Skeletal muscle tissue (tissue), 4 donors: ENCODE data around the gene DLGAP4. TPM values are rescaled to one million over a fixed set of nuclear protein-coding genes. Genes with fewer than 3 reads are reported as not detected.
A peak's percentile ranks its signal among the peaks of the same experiment; 100 is the strongest.
"Not testable (repeated sequence)": the region's sequence is repeated elsewhere in the genome, so short reads cannot be mapped to it uniquely, and the experiment has no call there.

Experiments
- H3K27ac ChIP-seq: one replicate; pipeline ENCODE4 v1.7.0; 2013; ENCODE audit warnings: mild to moderate bottlenecking, low read depth, low read length, inconsistent platforms
- H3K27me3 ChIP-seq, 3 donors: one replicate each; pipeline ENCODE4 v1.7.0; 2013; ENCODE audit warnings: low read length in 3 of 3; ENCODE audit not compliant: control insufficient read depth in 3 of 3, insufficient read depth in 3 of 3
- H3K36me3 ChIP-seq, 3 donors: one replicate each; pipeline ENCODE4 v1.7.0; 2013; ENCODE audit warnings: low read length in 3 of 3; ENCODE audit not compliant: control insufficient read depth in 3 of 3, insufficient read depth in 3 of 3
- H3K4me1 ChIP-seq, 3 donors: one replicate each; pipeline ENCODE4 v1.7.0; 2013; ENCODE audit warnings: low read length in 3 of 3, mild to moderate bottlenecking in 3 of 3; ENCODE audit not compliant: control insufficient read depth in 3 of 3, insufficient read depth in 3 of 3
- H3K4me3 ChIP-seq, 3 donors: one replicate each; pipeline ENCODE4 v1.7.0; 2013; ENCODE audit warnings: low read length in 3 of 3
- H3K9ac ChIP-seq, 3 donors: one replicate each; pipeline ENCODE4 v1.7.0; 2013; ENCODE audit warnings: low read length in 3 of 3, mild to moderate bottlenecking in 3 of 3, moderate library complexity in 2 of 3, low read depth in 1 of 3
- H3K9me3 ChIP-seq, 3 donors: one replicate each; pipeline ENCODE4 v1.7.0; 2013; ENCODE audit warnings: low read length in 3 of 3; ENCODE audit not compliant: control insufficient read depth in 3 of 3
- total RNA-seq: library from RNA; depleted of rRNA; stranded (reverse); fragments of >200 nt; gene quantifications from one replicate; pipeline ENCODE4 v1.2.3, GENCODE V29; 2014
- donor health status: Osteomylitis.

The DLGAP4 gene
- total RNA-seq, 1 donor from 2014 or later: 6.8 TPM

DNA sequence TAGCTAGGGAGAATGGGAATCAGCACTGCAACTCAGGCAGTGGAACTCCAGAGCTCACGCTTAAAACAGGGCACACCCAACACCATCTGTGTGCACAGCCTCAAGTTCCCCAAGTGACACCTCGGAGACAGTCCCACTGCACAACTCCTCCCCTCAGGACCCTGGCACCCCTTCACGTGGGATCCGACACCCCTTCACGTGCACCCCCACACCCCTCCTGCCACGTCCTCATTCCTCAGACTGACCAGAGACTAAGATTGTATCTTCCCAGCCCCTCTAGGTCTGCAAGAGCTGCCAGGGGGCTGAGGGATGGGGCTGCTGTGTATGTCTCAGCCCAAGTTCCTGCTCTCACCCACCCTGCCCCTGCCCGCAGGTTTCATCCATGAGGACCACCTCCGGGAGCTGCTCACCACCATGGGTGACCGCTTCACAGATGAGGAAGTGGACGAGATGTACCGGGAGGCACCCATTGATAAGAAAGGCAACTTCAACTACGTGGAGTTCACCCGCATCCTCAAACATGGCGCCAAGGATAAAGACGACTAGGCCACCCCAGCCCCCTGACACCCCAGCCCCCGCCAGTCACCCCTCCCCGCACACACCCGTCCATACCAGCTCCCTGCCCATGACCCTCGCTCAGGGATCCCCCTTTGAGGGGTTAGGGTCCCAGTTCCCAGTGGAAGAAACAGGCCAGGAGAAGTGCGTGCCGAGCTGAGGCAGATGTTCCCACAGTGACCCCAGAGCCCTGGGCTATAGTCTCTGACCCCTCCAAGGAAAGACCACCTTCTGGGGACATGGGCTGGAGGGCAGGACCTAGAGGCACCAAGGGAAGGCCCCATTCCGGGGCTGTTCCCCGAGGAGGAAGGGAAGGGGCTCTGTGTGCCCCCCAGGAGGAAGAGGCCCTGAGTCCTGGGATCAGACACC, 242.8 kb downstream of the DLGAP4 start:
- no peak overlapping the region for H3K4me3 ChIP-seq
- H3K9ac ChIP-seq: no peak overlapping the region
- peak overlapping the region; percentile 25 for H3K27ac ChIP-seq
- H3K4me1 ChIP-seq: peaks cover 3 to 21% (median 15%) of the 10 kb centered on the region in 3 donors
- no peaks in the 10 kb centered on the region for H3K27me3 ChIP-seq
- H3K36me3 ChIP-seq: peaks cover 0 to 13% (median 11%) of the 10 kb centered on the region in 3 donors
- H3K9me3 ChIP-seq: no peaks in the 10 kb centered on the region

DNA sequence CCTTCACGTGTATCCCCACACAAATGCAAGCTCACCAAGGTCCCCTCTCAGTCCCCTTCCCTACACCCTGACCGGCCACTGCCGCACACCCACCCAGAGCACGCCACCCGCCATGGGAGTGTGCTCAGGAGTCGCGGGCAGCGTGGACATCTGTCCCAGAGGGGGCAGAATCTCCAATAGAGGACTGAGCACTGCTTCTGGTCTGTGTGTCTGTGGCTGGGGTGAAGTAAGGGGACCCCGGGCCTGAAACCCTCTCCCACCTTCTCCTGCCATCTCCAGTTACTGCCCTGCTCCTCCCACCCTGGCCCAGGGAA, 243.4 kb downstream of the DLGAP4 start:
- Histone ChIP-seq H3K27ac (peak overlapping the region; percentile 25), H3K4me3 (no peak overlapping the region), H3K4me1 (peaks cover 0 to 15% (median 10%) of the 10 kb centered on the region in 3 donors), H3K9ac (no peak overlapping the region), H3K36me3 (peaks cover 0 to 13% (median 11%) of the 10 kb centered on the region in 3 donors), H3K27me3 (no peaks in the 10 kb centered on the region), H3K9me3 (no peaks in the 10 kb centered on the region)

DNA sequence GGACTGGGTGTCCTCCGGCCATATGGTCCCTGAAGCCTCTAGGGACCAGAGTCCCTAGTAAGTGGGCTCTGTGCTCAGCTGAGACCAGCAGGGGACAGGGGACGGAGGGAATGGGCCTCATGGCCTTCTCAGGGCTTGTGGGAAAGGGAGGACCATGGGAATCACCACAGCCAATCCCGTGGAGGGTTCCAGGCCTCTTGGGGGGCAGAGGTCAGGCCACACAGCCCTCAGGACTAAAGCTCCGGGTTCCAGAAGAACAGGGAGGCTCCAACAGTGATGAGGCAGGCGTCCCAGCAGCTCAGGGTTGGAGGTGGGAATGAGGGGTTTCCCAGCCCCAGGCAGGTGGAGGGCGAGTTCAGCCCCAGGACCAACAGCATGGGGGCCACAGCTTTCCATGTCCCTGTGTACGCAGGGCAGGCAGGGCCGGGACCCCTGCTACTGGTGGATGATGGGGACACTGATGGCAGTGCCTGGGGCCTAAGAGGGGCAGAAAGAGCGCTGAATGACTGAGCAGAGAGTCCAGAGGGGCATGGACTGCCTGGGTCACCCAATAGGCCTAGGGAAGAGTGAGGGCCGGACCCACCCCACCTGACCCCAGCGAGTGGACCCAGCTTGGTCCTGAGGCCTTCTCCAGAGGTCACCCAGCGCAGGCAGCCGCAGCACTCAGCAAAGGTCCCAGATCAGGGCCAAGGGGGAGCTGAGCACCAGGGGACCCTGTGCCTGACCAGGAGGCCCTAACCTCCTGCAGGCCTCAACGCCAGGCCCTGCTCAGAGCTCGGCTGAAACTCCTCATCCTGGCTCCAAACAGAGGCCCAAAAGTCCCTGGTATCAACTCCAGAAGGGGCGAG, 244.0 kb downstream of the DLGAP4 start:
- Histone ChIP-seq H3K9ac (no peak overlapping the region), H3K36me3 (peaks cover 0 to 10% (median 9%) of the 10 kb centered on the region in 3 donors), H3K27me3 (no peaks in the 10 kb centered on the region), H3K4me1 (peaks cover 0 to 15% (median 10%) of the 10 kb centered on the region in 3 donors), H3K4me3 (no peak overlapping the region), H3K9me3 (no peaks in the 10 kb centered on the region), H3K27ac (peak overlapping the region; percentile 40)

DNA sequence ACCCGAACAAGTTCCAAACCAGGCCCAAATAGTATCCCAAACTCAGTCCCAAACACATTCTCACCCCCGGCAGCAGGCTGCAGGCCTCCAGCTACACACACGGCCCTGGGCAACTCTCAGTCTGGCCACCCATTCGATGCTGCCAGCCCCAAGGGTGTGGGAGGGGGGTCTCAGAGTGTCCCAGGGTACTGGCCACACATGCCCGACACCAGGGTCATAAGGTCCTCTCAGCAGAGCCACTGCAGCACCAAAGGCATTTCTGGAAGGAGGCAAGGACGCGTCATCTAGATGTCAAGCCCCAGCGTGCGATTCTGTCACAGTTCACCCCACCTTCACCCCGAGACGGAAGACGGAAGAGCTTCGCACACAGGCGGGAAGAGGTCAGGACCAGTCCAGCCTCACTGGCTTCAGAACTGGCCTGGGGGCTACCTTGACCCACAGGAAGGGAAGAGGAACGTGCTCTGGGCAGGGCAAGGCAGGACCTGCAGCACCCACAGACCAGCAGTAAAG, 244.7 kb downstream of the DLGAP4 start:
- peak overlapping the region; percentile 40 for H3K27ac ChIP-seq
- no peaks in the 10 kb centered on the region for H3K9me3 ChIP-seq
- H3K4me3 ChIP-seq: no peak overlapping the region
- H3K4me1 ChIP-seq: peaks cover 0 to 15% (median 10%) of the 10 kb centered on the region in 3 donors
- H3K36me3 ChIP-seq: peaks cover 0 to 10% (median 9%) of the 10 kb centered on the region in 3 donors
- peak overlapping the region in 1 of 3 donors; percentile 16 for H3K9ac ChIP-seq
- H3K27me3 ChIP-seq: no peaks in the 10 kb centered on the region

DNA sequence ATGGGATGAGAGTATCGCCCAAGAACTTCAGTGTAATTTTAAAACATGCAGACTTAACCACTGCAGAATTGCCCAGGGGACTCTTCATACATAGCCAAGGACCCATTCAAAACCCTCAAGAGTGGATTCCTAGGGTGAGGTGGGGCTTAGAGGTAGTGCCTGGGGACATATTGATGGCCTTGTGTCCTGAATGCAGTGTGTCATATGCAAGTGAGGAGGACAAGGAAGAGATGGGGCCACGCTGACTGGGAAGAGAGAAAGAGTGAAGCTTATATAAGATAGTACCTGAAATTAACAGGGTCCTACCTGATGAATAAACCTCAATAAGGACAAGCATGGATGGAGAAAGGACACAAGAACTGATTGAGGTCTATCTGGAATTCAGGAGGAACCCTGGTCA, 249.1 kb downstream of the DLGAP4 start:
- H3K36me3 ChIP-seq: no peaks in the 10 kb centered on the region
- no peaks in the 10 kb centered on the region for H3K27me3 ChIP-seq
- H3K9ac ChIP-seq: no peak overlapping the region
- no peak overlapping the region for H3K4me3 ChIP-seq
- H3K9me3 ChIP-seq: no peaks in the 10 kb centered on the region
- H3K27ac ChIP-seq: no peak overlapping the region
- H3K4me1 ChIP-seq: peaks cover 0 to 11% (median 7%) of the 10 kb centered on the region in 3 donors

DNA sequence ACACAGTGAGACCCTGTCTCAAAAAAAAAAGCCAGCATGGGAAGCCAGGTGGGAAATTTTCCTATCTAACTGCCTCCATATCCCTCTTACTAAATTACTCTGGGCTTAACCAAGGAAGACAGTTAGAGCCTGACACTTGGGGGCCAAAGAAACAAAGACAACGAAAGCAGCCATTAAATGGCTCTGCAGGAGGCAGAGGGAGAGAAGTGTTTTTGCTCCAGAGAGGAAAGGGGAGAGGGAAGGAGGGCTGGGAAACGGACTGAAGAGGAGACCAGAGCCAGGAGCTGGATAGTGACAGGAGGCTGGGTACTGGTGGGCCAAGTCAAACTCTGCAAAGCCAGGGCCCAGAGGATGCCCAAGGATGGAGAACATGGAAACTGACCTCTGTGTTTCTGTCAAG, 256.6 kb downstream of the DLGAP4 start:
- Histone ChIP-seq H3K4me1 (no peaks in the 10 kb centered on the region), H3K4me3 (no peak overlapping the region), H3K9ac (no peak overlapping the region), H3K9me3 (peaks cover 0 to 3% (median 2%) of the 10 kb centered on the region in 3 donors), H3K27me3 (no peaks in the 10 kb centered on the region), H3K27ac (no peak overlapping the region), H3K36me3 (no peaks in the 10 kb centered on the region)

DNA sequence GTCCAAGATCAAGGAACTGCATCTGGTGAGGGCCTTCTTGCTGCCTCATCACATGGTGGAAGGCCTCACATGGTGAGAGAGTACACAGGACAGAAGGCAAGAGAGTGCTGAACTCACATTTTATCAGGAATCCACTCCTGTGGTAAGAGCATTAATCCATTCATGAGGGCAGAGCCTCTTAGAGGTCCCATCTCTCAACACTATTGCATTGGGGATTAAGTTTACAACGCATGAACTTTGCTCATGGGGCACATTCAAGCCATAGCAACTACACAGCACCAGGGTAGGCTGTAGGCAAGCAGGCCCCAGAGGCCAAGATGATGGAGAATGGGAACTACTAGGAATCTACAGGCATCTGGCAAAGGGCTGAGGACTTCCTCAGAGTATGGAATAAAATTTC, 257.2 kb downstream of the DLGAP4 start:
- no peaks in the 10 kb centered on the region for H3K27me3 ChIP-seq
- H3K4me1 ChIP-seq: no peaks in the 10 kb centered on the region
- no peak overlapping the region for H3K9ac ChIP-seq
- no peaks in the 10 kb centered on the region for H3K36me3 ChIP-seq
- H3K9me3 ChIP-seq: peaks cover 0 to 3% (median 2%) of the 10 kb centered on the region in 3 donors
- H3K4me3 ChIP-seq: no peak overlapping the region
- H3K27ac ChIP-seq: no peak overlapping the region

DNA sequence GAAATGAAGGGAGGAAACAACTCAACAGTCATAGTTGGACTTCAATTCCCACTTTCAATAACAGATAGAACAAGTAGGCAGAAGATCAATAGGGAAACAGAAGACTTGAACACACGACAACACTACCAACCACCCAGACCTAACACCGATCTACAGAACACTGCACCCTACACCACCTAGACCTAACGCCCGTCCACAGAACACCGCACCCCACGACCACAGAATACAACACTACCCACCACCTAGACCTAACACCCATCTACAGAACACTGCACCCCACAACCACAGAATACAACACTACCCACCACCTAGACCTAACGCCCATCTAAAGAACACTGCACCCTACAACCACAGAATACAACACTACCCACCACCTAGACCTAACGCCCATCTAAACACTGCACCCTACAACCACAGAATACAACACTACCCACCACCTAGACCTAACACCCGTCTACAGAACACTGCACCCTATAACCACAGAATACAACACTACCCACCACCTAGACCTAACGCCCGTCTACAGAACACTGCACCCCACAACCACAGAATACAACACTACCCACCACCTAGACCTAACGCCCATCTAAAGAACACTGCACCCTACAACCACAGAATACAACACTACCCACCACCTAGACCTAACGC, 258.1 kb downstream of the DLGAP4 start:
- not testable (repeated sequence) for H3K4me3 ChIP-seq, H3K9me3 ChIP-seq, H3K27ac ChIP-seq, H3K4me1 ChIP-seq, H3K36me3 ChIP-seq, H3K9ac ChIP-seq, H3K27me3 ChIP-seq

DNA sequence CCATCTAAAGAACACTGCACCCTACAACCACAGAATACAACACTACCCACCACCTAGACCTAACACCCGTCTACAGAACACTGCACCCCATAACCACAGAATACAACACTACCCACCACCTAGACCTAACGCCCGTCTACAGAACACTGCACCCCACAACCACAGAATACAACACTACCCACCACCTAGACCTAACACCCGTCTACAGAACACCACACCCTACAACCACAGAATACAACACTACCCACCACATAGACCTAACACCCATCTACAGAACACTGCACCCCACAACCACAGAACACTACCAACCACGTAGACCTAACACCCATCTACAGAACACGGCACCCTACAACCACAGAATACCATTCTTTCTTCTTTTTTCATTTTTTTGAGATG, 258.6 kb downstream of the DLGAP4 start:
- not testable (repeated sequence) for H3K27ac ChIP-seq, H3K4me1 ChIP-seq, H3K27me3 ChIP-seq, H3K4me3 ChIP-seq, H3K36me3 ChIP-seq, H3K9me3 ChIP-seq, H3K9ac ChIP-seq
